Stimulated activated CD4-positive, alpha-beta T cell treated with anti-CD3 and anti-CD28 coated beads, TNF-alpha, amount 100 ng/mL, for 24 hours (primary cell): ENCODE data around the gene PRSS1.
"Not testable (repeated sequence)": the region's sequence is repeated elsewhere in the genome, so short reads cannot be mapped to it uniquely, and the experiment has no call there.

ENCODE experiments used
- DNase-seq, 3 experiments: peaks; one replicate each; pipeline ENCODE4 v3.0.0-alpha.2; 2020; ENCODE audit warnings: low read depth in 3 of 3

PRSS1 gene

DNA sequence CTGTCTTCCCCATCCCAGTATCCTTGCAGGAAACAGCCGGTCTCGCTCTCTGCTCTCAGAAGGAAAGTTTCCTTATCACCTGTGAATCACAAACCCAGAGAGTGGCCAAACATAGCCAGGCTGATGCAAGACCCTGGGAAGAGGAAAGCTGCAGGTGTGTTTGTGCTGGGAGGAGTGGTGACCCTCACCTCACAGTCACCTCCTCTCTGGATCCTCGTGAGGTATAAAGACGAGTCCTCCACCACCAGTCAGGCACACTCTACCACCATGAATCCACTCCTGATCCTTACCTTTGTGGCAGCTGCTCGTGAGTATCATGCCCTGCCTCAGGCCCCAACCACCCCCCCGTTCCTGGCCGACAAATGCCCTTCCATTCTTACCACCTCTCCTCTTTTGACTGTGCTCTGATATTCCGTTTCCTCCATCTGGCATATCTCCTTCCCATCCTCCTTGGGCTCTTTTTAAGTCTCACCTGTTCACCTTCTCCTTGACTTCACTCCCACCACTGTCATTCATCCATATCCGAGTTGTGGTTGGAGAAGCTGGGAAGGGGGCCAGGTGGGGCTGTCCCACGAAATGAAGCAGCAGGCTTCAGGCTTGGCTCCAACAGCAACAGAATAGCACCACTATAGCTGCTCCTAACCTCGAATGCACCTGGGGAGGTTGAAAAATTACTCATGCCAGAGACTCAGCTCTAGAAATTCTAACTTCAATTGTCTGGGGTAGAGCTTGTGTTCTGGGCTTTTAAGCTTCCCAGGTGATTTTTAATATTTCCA is at the start of gene PRSS1:
Gene PRSS1 (plus strand): TSS at position 255 of the 776 bp plus-strand sequence. CDS start 13 bp downstream, at position 268.
- DNase-seq = no peak

GRCh38 chr7:142700935-142701334 is 48.3 kb upstream of the PRSS1 start:
- DNase-seq = not testable (repeated sequence)

DNA sequence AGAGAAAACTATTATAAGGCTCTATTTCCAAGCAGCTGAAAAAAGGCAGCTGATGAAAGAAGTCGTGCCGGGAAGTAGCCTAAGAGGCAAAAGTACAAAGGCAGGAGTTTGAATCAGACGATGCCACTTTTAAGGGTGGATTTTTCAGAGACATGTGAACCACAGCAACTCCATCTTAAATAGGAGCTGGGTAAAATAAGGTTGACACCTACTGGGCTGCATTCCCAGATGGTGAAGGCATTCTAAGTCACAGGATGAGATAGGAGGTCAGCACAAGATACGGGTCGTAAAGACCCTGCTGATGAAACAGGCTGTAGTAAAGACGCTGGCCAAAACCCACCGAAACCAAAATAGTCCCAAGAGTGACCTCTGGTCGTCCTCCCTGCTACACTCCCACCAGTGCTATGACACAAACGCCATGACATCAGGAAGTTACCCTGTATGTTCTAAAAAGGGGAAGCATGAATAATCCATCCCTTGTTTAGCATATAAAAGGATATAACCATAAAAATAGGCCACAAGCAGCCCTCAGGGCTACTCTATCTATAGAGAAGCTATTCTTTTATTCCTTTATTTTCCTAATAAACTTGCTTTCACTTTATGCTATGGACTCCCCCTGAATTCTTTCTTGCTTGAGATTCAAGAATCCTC is 45.5 kb upstream of the PRSS1 start:
- DNase-seq = no peak

DNA sequence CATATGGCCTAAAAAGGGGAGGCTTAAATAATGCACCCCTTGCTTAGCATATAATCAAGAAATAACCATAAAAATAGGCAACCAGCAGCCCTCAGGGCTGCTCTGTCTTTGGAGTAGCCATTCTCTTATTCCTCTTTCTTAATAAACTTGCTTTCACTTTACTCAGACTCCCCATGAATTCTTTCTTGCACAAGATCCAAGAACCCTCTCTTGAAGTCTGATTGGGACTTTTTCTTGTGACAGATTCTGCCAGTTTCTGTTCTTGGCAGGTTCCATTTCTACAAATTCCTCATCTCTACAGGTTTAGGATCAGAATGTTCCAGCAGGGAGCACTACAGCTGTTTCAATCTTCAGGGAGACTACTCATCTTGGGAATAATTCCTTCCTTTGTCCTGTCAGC is 40.5 kb upstream of the PRSS1 start:
- DNase-seq = not testable (repeated sequence)

DNA sequence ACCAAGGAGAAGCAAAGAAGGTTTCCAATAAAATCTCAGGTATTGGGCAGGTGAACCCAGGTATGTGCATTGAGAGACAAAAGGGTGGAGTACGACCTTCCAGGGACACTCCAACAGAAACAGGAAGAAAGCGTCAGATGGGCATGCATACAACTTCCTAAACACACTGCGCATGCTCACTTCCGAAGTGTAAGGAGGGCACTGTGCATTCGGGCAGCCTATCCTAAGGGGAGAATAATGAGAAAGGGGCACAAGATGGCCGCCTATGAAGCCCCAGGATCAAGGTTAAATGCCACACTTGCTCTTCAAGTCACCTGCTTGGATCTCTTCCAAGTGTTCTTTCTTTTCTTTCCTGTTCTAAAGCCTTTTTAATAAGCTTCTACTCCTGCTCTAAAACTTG is 39.4 kb upstream of the PRSS1 start:
- no peak for DNase-seq

DNA sequence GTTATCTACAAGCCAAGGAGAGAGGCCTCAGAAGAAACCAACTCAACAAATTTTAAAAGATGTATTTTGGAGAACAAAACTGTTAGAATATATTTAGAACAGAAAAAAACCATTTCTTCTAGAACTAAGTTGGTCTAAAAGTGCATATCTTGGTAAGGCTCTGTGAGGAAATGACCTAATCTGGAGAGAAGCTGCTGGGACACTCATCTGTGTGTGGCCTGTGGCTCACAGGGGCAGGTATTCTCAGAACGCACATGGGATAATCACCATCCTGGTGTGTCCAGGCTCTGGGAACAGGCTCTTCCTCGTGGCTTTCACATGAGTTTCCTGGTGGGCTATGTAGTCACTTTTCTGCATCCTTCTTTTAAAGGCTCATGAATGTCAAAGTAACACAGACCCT is 38.1 kb upstream of the PRSS1 start:
- no peak for DNase-seq

GRCh38 chr7:142711746-142712616 is 37.3 kb upstream of the PRSS1 start:
- no peak for DNase-seq

DNA sequence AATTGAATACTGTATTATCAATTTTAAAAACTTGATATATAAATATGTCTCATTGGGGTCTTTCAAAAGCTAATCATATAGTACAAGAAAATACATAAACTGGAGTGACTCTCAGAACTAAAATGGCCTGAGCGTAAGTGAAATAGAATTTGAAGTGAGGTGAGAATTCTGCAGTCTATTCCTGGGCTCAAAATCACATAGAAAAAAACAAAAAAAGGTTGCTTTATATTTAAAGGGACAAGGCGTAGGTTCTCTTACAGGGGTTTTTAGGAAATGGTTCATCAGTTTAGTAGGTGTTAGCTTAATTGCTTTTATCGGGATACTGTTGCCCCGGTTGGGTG is 36.7 kb upstream of the PRSS1 start:
- DNase-seq = no peak

DNA sequence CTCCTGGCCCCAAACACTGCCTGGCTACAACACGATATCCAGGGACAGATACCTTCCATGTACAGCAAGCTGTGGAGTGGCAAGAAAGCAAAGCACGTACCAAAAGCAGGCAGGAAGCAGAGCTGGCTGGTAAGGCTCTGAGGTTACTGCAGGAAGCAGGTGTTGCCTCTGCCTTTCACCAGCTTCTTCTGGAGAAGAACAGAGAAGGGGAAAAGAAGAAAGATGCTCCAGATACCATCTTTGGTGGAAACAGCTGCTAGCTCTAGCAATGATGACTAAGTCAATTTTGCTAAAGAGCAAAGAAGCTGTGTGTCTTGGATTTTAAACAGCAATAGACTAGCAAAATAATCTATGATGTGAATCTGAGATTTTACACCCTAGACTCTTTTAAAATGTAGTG is 34.9 kb upstream of the PRSS1 start:
- DNase-seq = no peak

- no peak for DNase-seq
These were observed 32.7 kb upstream of the PRSS1 start for GRCh38 chr7:142716596-142716995.

DNA sequence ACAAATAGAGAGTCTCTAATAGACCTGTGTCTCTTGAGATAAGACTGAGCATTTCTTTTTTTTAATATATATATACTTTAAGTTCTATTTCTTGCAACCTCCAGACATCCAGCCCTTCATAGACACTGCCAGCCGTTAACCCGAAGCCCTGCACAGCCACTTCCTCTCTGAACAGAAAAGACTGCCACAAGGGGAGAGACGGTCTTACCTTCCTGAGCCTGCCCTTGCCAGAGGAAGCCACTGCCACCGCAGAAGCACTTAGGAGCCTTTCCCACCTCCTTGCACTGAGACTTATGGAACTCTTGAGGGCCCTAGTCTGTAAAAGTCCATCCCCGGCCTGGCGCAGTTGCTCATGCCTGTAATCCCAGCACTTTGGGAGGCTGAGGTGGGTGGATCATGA is 31.8 kb upstream of the PRSS1 start:
- DNase-seq = no peak

- no peak for DNase-seq
These were observed 31.0 kb upstream of the PRSS1 start for GRCh38 chr7:142718313-142718712.

DNA sequence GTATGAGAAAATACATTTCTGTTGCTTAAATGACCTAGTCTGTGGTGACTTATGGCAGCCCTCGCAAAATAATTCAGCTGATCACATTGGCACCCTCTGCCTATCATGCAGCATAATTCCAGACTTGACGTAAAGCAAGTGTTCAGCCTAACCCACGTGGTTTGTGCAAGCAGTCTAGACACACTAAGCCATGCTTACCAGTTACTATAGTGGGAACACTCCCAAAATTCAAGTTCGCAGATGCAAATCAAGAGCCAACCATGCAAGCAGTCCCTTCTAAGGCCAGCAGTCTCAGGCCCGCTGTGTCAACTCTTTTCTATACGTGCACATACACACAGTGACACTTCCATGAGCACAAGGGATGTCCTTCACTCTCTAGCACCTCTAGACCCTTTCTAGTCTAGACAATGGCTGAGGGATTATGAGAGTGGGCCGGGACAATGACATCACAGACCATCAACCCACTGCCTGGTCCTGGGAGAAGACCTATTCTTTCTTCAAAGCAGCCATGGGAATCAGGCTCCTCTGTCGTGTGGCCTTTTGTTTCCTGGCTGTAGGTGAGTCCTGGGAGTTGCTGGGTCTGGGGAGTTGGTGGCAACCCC is 29.0 kb upstream of the PRSS1 start:
- no peak for DNase-seq

DNA sequence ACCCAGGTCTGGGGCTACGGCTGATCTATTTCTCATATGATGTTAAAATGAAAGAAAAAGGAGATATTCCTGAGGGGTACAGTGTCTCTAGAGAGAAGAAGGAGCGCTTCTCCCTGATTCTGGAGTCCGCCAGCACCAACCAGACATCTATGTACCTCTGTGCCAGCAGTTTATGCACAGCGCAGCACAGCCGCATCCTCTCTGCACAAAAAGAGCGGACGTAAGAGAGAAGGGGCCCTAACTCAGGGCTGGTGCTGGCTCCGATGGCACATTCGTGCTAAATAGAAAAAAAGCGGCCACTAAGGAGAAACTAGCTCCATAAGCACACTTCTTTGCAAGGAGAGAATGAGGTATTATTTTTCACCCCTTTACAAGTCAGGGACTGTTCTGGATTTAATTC is 28.3 kb upstream of the PRSS1 start:
- DNase-seq = no peak

DNA sequence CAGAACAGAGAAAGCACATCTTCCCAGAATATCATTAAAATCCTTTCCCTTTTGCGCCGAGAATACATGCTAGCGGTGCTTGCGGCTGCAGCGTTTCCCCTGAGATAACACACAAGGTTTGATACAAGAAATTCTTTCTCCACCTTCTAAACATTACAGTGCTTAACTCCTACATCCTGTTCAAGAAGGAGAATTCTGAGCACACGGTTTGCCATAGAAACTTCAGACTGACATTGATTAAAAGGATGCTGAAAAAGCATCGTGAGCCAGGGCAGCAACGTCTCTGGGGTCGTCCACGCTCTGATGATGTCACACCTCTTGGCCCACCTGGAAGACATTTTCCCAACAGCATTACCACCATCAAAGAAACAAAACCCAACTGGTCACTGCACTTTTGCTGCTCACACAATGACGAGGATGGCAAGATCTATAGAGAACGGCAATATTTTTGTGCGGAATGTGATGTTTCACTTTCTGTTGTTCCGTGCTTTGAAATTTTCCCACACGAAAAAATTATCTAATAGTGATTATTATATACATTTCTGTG is 27.0 kb upstream of the PRSS1 start:
- DNase-seq = no peak

- no peak for DNase-seq
These were observed 16.0 kb upstream of the PRSS1 start for GRCh38 chr7:142733271-142733670.

- DNase-seq = no peak
These were observed 9.3 kb upstream of the PRSS1 start for GRCh38 chr7:142739923-142740492.

DNA sequence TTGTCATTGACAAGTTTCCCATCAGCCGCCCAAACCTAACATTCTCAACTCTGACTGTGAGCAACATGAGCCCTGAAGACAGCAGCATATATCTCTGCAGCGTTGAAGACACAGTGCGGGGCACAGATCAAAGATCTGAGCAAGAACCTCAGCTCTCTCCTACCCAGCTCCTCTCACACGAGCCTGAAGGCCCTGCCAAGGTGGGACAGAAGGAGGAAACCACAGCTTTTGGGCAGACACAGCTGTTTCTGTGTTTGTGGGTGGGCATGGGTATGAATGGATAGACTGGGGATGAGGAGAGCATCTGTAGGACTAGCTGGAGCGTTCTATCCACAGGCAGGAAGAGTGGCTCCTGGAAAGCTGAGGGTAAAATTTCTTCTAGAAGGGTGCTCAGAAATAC is 8.5 kb upstream of the PRSS1 start:
- no peak for DNase-seq

DNA sequence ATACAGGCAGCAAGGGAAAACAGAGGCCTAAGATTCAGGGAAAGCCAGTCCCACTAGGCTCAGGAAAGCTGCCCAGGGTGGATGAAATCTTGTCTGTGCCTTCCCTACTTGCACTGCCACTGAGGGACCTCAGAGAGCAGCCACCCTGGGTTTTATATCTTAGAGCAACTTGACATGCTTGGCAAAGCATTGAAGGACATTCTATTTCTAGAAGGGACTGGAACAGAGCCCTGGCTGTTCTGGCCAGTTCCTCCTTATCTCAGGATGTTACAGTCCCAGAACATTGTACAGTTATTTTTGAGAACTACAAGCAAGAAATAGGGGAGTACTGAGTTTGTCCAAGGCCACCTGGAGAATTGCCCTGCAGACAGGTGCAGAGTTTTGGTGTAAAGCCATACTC is 7.3 kb upstream of the PRSS1 start:
- not testable (repeated sequence) for DNase-seq

DNA sequence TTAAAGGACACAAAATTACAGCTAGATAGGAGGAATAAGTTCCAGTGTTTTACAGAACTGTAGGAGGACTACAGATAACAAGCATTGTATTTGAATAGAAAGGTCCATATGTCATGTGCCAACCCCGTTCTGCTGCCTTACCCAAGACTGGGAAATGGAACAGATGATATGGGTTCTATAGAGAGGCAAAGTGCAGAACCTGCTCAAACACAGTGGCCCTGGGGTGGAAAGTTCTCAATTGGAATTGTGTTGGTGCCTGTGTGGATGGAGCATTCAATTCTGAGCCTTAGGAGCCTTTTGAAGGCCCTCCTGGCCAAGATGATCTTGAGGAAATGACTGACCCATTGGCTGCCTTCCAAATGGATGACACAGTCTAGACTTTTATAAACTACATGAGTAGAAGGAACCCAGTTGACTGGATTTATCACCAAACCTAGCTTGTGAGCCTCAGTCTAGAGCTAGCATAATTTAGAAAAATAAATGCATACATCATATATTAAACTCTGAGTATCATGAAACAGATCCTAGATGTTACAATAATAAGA is 4.1 kb upstream of the PRSS1 start:
- DNase-seq = no peak

- DNase-seq = no peak
These were observed 3.5 kb upstream of the PRSS1 start for GRCh38 chr7:142745745-142746144.
